Type B pancreatic cell (in vitro differentiated cells): ENCODE measurements around the gene GGT1. TPM values are rescaled to one million over a fixed set of nuclear protein-coding genes. Genes with fewer than 3 reads are reported as not detected.
A peak's percentile ranks its signal among the peaks of the same experiment; 100 is the strongest.

Experiments
- DNase-seq: peaks from one replicate; pipeline ENCODE4 v3.0.0; 2021; ENCODE audit warnings: mixed read lengths; ENCODE audit not compliant: unreplicated experiment; ENCODE audit errors: extremely low spot score
- H3K27ac Mint-ChIP-seq: 2 replicates; pipeline ENCODE4 v1.8.0; 2021; ENCODE audit warnings: mild to moderate bottlenecking, mixed read lengths
- H3K27me3 Mint-ChIP-seq: 2 replicates; pipeline ENCODE4 v1.8.0; 2021; ENCODE audit warnings: mixed read lengths
- H3K36me3 Mint-ChIP-seq: 2 replicates; pipeline ENCODE4 v1.8.0; 2021; ENCODE audit warnings: mixed read lengths
- H3K4me1 Mint-ChIP-seq: one replicate; pipeline ENCODE4 v1.8.0; 2021; ENCODE audit warnings: mixed read lengths; ENCODE audit not compliant: unreplicated experiment
- H3K4me3 Mint-ChIP-seq: 2 replicates; pipeline ENCODE4 v1.8.0; 2021; ENCODE audit warnings: mild to moderate bottlenecking, mixed read lengths
- H3K9me3 Mint-ChIP-seq: 2 replicates; pipeline ENCODE4 v1.8.0; 2021; ENCODE audit warnings: mixed read lengths
- total RNA-seq: library from RNA; stranded (reverse); gene quantifications from 2 replicates; pipeline ENCODE4 v1.2.1, GENCODE V29; 2021; ENCODE audit warnings: low replicate concordance
- TF ChIP-seq, protein P1 (sequence below): fragments of 200-600 bp; sonication (generic); conservative IDR thresholded peaks from 2 replicates; pipeline ENCODE4 v1.5.0; 2021; ENCODE audit warnings: antibody characterized with exemption, mild to moderate bottlenecking

Gene GGT1
- total RNA-seq, 1 donor from 2014 or later = 4.2 TPM

DNA sequence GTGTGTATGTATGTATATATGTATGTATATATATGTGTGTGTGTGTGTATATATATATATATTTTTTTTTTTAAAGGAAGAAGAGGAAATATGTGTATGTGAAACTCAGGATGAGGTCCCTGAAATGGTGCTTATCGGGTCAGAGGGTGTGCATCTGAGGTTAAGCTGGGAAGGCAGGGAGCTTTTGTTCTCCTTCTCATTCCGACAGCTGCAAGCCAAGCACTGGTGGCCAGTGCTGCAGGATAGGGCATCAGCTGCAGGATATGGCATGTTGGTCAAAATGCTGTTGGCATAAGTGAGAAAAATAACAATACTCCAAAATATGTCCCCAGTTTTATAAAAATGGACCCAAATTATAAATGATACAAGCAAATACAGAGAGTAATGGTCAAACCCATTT lies 39.7 kb upstream of the GGT1 start:
- TF ChIP-seq, protein P1, sequence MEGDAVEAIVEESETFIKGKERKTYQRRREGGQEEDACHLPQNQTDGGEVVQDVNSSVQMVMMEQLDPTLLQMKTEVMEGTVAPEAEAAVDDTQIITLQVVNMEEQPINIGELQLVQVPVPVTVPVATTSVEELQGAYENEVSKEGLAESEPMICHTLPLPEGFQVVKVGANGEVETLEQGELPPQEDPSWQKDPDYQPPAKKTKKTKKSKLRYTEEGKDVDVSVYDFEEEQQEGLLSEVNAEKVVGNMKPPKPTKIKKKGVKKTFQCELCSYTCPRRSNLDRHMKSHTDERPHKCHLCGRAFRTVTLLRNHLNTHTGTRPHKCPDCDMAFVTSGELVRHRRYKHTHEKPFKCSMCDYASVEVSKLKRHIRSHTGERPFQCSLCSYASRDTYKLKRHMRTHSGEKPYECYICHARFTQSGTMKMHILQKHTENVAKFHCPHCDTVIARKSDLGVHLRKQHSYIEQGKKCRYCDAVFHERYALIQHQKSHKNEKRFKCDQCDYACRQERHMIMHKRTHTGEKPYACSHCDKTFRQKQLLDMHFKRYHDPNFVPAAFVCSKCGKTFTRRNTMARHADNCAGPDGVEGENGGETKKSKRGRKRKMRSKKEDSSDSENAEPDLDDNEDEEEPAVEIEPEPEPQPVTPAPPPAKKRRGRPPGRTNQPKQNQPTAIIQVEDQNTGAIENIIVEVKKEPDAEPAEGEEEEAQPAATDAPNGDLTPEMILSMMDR = no peak
- no peak overlapping the region for H3K27ac Mint-ChIP-seq
- H3K4me3 Mint-ChIP-seq = no peak overlapping the region
- H3K4me1 Mint-ChIP-seq = peaks cover 14% of the 10 kb centered on the region
- peaks cover 12% of the 10 kb centered on the region for H3K36me3 Mint-ChIP-seq
- no peaks in the 10 kb centered on the region for H3K9me3 Mint-ChIP-seq
- no peak for DNase-seq
- H3K27me3 Mint-ChIP-seq = no peaks in the 10 kb centered on the region

DNA sequence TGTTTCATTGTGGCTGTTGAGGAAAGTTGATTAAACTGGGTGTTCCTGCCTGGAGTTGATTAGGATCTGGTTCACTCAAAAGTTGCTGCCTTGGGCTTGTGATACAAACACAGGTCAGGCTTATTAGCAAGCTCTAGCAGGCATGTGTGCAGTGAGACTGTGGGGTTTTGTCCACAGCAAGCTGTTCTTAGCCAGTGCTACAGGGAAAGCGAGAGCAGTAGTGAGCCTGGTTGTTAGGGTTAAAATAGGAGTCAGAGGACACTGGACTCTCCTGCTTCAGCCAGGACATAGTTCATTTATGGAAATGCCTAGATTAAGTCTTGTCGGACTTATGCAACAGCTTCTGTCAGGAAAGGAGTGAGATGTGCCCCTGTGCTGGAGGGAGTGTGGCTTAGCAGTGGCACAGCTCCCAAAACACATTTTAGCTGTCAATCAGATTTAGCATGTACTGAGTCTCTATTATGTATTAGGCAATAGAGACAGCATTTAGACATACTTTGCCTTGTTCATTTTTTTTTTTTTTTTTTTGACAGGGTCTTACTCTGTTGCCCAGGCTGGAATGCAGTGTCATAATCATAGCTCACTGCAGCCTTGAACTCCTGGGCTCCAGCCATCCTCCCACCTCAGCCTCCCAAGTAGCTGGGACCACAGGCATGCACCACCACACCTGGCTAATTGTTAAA lies 38.5 kb upstream of the GGT1 start:
- Mint-ChIP-seq H3K9me3 (no peaks in the 10 kb centered on the region), H3K4me3 (no peak overlapping the region), H3K4me1 (peaks cover 12% of the 10 kb centered on the region), H3K27me3 (no peaks in the 10 kb centered on the region), H3K36me3 (peaks cover 9% of the 10 kb centered on the region), H3K27ac (no peak overlapping the region)
- no peak for DNase-seq
- TF ChIP-seq, protein P1 = no peak

DNA sequence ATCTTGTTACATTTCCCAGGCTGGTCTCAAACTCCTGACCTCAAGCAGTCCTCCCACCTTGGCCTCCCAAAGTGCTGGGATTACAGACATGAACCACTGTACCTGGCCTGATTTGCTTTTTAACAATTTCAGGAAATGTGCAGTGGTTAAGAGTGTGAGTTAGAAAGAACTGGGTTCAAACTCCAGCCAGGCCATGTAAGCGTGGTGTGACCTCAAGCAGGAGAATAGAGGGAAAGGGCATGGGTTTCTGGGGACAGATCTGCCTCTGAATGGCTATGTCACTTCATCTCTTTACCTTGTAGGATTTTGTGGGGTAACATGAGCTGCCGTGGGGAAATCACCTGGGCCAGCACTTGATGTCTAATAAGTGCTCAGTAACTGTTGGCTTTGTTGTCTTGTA lies 37.9 kb upstream of the GGT1 start:
- peaks cover 12% of the 10 kb centered on the region for H3K36me3 Mint-ChIP-seq

DNA sequence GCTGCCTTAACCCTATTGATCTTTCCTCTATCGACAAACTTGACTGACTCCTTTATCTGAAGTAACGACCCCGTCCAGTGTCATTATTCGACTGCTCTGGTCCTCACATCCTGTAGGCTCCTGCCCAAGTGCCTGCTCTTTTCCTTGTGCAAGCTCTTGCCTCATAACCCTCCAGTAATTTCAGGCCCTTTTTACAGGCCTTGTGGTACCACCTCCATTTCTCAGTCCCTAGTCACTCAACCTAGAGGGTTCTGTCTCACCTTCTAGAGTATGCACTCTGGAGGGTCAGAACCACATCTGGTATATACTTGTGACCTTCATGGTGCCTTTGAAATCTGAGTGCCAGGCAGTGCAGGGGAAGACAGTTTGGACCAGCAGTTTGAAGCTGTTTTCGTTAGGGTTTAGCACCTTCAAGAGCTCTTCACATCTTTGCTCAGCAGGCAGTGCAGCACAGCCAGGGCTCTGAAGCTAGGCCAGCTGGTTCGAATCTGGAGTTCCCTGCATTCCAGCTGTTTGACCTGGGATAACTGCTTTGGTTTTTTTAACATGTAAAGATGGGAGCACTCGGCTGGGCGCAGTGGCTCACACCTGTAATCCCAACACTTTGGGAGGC lies 36.0 kb upstream of the GGT1 start:
- peaks cover 12% of the 10 kb centered on the region for H3K4me1 Mint-ChIP-seq

More for the DNA sequence above, 37.9 kb upstream of the GGT1 start:
- no peak overlapping the region for H3K4me3 Mint-ChIP-seq
- no peaks in the 10 kb centered on the region for H3K9me3 Mint-ChIP-seq
- no peak overlapping the region for H3K27ac Mint-ChIP-seq
- peaks cover 12% of the 10 kb centered on the region for H3K4me1 Mint-ChIP-seq
- TF ChIP-seq, protein P1 = no peak
- H3K27me3 Mint-ChIP-seq = no peaks in the 10 kb centered on the region
- no peak for DNase-seq

DNA sequence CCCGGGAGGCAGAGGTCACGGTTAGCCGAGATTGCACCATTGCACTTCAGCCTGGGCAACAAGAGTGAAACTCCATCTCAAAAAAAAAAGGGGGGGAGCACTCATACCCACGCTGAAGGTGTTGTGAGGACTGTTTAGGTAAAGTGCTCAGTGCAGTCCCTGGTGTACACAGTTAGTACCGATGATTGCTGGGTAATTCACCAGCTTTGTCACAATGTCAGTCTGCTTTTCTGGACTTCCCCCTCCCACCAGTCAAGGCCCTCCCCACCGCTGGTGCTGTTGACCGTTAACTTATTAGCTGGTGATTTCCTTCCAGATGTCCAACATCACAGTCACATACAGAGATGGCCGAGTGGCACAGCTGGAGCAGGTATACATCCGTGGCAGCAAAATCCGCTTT lies 35.3 kb upstream of the GGT1 start:
- peaks cover 20% of the 10 kb centered on the region for H3K36me3 Mint-ChIP-seq

More for the DNA sequence above, 36.0 kb upstream of the GGT1 start:
- peak overlapping the region; percentile 47 for H3K27ac Mint-ChIP-seq
- no peaks in the 10 kb centered on the region for H3K27me3 Mint-ChIP-seq
- TF ChIP-seq, protein P1 = no peak
- H3K9me3 Mint-ChIP-seq = no peaks in the 10 kb centered on the region
- peaks cover 20% of the 10 kb centered on the region for H3K36me3 Mint-ChIP-seq
- DNase-seq = no peak
- no peak overlapping the region for H3K4me3 Mint-ChIP-seq

More for the DNA sequence above, 35.3 kb upstream of the GGT1 start:
- no peak overlapping the region for H3K27ac Mint-ChIP-seq
- no peaks in the 10 kb centered on the region for H3K9me3 Mint-ChIP-seq
- peaks cover 12% of the 10 kb centered on the region for H3K4me1 Mint-ChIP-seq
- no peak overlapping the region for H3K4me3 Mint-ChIP-seq
- DNase-seq = no peak
- TF ChIP-seq, protein P1 = no peak
- H3K27me3 Mint-ChIP-seq = no peaks in the 10 kb centered on the region
